Stimulated activated CD8-positive, alpha-beta memory T cell treated with anti-CD3 and anti-CD28 coated beads, Interleukin-15, amount 100 ng/mL, for 48 hours (primary cell): Measurements from ENCODE around the gene CEL.
"Not testable (repeated sequence)": the region's sequence is repeated elsewhere in the genome, so short reads cannot be mapped to it uniquely, and the experiment has no call there.

Experiments used
- DNase-seq, 2 donors: peaks; one replicate each; pipeline ENCODE4 v3.0.0-alpha.2; 2020; ENCODE audit warnings: low read depth in 2 of 2

CEL gene

DNA sequence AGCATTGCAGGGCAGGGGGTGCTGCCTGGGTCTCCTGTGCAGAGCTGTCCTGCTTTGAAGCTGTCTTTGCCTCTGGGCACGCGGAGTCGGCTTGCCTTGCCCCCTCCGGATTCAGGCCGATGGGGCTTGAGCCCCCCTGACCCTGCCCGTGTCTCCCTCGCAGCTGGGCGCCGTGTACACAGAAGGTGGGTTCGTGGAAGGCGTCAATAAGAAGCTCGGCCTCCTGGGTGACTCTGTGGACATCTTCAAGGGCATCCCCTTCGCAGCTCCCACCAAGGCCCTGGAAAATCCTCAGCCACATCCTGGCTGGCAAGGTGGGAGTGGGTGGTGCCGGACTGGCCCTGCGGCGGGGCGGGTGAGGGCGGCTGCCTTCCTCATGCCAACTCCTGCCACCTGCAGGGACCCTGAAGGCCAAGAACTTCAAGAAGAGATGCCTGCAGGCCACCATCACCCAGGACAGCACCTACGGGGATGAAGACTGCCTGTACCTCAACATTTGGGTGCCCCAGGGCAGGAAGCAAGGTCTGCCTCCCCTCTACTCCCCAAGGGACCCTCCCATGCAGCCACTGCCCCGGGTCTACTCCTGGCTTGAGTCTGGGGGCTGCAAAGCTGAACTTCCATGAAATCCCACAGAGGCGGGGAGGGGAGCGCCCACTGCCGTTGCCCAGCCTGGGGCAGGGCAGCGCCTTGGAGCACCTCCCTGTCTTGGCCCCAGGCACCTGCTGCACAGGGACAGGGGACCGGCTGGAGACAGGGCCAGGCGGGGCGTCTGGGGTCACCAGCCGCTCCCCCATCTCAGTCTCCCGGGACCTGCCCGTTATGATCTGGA is 2.7 kb downstream of the CEL start:
- no peak for DNase-seq

DNA sequence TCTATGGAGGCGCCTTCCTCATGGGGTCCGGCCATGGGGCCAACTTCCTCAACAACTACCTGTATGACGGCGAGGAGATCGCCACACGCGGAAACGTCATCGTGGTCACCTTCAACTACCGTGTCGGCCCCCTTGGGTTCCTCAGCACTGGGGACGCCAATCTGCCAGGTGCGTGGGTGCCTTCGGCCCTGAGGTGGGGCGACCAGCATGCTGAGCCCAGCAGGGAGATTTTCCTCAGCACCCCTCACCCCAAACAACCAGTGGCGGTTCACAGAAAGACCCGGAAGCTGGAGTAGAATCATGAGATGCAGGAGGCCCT is 3.2 kb downstream of the CEL start:
- no peak for DNase-seq

DNA sequence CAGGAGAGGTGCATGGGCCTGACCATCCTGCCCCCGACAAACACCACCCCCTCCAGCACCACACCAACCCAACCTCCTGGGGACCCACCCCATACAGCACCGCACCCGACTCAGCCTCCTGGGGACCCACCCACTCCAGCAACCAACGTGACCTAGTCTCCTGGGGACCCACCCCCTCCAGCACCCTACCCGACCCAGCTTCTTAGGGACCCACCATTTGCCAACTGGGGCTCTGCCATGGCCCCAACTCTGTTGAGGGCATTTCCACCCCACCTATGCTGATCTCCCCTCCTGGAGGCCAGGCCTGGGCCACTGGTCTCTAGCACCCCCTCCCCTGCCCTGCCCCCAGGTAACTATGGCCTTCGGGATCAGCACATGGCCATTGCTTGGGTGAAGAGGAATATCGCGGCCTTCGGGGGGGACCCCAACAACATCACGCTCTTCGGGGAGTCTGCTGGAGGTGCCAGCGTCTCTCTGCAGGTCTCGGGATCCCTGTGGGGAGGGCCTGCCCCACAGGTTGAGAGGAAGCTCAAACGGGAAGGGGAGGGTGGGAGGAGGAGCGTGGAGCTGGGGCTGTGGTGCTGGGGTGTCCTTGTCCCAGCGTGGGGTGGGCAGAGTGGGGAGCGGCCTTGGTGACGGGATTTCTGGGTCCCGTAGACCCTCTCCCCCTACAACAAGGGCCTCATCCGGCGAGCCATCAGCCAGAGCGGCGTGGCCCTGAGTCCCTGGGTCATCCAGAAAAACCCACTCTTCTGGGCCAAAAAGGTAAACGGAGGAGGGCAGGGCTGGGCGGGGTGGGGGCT is 4.6 kb downstream of the CEL start:
- DNase-seq, result no peak

DNA sequence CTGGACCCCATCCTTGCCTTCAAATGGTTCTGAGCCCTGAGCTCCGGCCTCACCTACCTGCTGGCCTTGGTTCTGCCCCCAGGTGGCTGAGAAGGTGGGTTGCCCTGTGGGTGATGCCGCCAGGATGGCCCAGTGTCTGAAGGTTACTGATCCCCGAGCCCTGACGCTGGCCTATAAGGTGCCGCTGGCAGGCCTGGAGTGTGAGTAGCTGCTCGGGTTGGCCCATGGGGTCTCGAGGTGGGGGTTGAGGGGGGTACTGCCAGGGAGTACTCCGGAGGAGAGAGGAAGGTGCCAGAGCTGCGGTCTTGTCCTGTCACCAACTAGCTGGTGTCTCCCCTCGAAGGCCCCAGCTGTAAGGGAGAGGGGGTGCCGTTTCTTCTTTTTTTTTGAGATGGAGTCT is 5.2 kb downstream of the CEL start:
- no peak for DNase-seq

DNA sequence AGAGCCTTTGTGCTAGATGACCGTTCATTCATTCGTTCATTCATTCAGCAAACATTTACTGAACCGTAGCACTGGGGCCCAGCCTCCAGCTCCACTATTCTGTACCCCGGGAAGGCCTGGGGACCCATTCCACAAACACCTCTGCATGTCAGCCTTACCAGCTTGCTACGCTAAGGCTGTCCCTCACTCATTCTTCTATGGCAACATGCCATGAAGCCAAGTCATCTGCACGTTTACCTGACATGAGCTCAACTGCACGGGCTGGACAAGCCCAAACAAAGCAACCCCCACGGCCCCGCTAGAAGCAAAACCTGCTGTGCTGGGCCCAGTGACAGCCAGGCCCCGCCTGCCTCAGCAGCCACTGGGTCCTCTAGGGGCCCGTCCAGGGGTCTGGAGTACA is 6.0 kb downstream of the CEL start:
- no peak for DNase-seq

DNA sequence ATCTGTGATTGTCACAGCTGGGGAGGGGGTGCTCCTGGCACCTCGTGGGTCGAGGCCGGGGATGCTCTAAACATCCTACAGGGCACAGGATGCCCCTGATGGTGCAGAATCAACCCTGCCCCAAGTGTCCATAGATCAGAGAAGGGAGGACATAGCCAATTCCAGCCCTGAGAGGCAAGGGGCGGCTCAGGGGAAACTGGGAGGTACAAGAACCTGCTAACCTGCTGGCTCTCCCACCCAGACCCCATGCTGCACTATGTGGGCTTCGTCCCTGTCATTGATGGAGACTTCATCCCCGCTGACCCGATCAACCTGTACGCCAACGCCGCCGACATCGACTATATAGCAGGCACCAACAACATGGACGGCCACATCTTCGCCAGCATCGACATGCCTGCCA is 6.7 kb downstream of the CEL start:
- DNase-seq, result not testable (repeated sequence)

DNA sequence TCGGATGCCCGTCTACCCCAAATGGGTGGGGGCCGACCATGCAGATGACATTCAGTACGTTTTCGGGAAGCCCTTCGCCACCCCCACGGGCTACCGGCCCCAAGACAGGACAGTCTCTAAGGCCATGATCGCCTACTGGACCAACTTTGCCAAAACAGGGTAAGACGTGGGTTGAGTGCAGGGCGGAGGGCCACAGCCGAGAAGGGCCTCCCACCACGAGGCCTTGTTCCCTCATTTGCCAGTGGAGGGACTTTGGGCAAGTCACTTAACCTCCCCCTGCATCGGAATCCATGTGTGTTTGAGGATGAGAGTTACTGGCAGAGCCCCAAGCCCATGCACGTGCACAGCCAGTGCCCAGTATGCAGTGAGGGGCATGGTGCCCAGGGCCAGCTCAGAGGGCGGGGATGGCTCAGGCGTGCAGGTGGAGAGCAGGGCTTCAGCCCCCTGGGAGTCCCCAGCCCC is 8.8 kb downstream of the CEL start:
- DNase-seq, result not testable (repeated sequence)

DNA sequence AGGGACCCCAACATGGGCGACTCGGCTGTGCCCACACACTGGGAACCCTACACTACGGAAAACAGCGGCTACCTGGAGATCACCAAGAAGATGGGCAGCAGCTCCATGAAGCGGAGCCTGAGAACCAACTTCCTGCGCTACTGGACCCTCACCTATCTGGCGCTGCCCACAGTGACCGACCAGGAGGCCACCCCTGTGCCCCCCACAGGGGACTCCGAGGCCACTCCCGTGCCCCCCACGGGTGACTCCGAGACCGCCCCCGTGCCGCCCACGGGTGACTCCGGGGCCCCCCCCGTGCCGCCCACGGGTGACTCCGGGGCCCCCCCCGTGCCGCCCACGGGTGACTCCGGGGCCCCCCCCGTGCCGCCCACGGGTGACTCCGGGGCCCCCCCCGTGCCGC is 9.2 kb downstream of the CEL start:
- DNase-seq, result not testable (repeated sequence)

DNA sequence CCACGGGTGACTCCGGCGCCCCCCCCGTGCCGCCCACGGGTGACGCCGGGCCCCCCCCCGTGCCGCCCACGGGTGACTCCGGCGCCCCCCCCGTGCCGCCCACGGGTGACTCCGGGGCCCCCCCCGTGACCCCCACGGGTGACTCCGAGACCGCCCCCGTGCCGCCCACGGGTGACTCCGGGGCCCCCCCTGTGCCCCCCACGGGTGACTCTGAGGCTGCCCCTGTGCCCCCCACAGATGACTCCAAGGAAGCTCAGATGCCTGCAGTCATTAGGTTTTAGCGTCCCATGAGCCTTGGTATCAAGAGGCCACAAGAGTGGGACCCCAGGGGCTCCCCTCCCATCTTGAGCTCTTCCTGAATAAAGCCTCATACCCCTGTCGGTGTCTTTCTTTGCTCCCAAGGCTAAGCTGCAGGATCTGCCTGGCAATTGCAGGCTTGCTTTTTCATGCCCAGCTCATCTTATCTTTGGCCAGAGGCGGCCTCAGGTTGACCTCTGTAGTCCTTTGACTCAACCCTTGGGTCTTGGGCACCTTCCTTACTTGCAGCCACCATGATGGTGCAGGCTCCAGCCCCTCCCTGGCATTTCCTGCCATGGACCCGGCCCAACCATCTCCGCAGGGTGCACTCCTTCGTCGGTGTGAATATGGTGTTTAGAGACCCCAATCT is 9.8 kb downstream of the CEL start:
- no peak for DNase-seq

DNA sequence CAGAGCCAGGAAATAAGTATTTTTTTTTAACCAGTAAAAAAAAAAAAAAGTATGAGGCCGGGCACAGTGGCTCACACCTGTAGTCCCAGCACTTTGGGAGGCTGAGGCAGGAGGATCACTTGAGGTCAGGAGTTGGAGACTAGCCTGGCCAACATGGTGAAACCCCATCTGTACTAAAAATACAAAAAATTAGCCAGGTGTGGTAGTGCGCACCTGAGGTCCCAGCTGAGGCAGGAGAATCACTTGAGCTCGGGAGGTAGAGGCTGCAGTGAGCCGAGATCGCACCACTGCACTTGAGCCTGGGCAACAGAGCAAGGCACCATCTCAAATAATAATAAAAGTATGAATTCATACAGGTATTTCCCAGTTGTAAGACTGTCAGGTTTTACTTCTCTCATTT is 10.4 kb downstream of the CEL start:
- not testable (repeated sequence) for DNase-seq

DNA sequence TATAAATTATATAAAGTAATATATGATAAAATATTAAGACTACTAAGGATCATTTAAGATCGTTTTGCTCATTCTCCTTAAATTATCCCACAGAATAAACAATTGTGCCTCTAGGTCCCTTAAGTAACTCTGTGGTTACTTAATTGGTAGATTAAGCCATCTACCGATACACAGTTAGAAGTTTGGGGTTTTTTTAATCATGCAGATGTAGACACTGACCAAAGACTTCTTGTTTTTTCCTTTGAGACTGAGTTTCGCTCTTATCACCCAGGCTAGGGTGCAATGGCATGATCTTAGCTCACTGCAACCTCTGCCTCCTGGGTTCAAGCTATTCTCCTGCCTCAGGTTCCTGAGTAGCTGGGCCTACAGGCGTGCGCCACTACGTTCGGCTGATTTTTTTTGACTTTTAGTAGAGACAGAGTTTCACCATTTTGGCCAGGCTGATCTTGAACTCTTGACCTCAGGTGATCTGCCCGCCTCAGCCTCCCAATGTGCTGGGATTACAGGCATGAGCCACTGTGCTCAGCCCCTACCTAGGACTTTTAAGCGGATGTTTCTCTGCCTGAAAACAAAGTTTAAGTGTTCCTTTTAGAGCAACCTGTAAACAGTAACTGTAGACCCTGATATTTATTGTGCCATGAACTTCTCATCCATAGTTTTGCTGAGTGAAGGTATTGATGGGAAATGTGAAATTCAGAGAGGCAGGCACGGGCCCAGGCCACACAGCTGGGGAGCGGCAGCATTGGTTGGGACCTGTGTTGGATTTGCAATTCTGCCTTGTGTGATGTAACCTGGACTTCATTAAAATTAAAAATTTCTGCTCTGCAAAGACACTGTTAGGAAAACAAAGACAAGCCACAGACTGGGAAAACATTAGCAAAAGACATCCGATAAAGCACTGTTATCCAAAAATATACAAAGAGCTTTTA is 11.6 kb downstream of the CEL start:
- DNase-seq, result no peak

DNA sequence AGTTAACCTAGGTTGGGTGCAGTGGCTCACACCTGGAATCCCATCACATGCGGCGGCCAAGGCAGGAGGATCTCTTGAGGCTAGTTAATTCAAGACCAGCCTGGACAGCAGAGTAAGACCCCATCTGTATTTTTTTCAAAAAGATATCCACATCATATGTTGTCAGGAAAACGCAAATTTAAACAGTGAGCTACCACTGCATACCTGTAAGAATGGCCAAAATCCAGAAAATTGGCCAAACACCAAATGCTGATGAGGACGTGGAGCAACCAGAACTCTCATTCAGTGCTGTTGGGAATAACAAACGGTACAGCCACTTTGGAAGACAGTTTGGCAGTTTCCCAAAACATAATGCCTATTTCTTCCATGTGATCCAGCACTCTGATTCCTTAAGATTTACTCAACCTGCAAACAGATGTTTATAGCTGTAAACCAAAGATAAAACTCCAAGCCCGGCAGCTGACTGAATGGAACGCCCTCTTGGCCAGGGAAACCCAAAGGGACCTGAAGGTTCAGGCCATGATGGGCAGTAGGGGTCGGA is 12.4 kb downstream of the CEL start:
- DNase-seq, result no peak

DNA sequence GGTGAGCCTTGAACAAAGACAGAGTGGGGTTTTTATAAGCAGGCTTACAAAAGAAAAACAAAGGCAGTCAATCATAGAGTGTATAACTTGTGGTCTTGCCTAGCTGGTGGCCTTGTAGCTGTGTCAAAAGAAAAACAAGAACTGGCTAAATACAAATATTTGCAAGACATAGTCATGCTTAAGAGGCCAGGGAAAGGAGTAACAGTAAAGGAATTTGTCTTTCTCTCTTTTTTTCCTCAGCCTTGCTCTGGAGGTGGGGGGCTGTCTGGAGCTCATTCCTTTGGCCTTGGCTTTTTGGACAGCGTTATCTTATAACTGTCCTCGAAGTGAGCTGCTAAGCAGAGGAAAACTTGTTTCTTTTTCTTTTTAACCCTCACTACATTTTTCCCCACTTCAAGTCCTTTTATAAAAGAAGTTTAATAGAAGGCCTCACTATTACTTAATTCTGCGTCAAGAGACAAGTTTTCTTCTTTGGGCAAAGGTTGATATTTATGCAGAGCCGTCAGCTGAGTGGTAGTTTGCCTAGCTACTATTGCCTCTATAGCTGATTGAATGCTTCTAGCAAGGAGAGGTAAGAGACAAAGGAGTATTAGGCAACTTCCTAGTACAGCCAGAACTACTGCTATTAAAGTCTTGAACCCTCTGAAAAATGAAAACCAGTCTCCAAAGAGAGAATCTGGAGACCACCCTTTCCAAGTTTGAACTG is 14.3 kb downstream of the CEL start:
- no peak for DNase-seq

DNA sequence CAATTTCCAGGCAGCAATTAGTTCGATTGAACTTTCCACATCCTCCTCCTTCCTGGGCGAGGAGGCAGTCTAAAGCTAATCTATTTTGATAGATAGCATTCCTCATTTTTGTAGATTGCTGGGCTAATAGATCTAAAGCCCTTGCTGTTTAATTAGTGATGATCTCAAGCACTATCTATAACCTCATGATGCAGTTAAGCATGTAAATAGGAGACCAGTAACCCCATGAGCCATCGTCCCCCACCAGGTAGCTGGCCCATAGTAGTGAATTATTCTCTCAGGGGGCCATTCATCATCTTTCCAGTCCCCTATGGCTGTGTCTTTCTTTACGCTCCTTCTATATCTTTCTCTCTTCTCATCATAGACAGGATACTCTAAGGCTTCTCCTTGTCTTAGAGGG is 14.9 kb downstream of the CEL start:
- DNase-seq, result no peak

DNA sequence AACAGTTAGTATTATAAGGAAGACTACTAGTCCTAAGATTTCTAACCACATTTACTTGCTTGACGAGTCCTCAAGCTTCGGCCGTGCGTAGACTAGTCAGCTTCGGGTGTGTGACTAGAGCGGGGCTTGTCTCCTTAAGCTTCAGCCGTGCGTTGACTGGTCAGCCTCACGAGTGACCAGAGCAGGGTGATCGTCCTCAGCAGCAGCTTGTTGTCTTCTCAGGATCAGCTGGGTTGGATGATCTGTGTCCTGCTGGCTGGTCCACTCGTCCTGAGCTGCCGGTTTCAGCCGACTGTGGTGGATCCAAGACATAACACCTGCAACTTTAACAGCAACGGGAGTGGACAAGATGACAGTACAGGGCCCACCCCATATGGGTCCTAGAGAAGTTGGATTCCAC is 16.7 kb downstream of the CEL start:
- DNase-seq, result no peak

DNA sequence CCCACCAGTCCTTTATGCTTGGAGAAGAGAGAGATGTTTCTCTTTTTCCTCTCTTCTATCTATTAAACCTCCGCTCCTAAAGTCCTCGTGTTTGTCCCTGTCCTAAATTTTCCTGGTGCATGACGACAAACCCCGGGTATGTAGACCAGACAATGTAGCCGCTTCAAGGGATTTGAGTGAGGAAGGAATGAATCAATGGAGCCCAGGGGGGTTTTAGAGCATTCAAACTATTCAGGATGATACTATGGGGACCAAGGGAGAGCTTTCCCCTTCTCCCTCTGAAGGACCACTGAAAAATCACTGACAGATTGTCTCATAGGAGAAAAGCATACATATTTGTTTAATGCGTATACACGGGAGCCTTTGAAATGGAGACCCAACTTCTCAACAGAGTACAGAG is 18.4 kb downstream of the CEL start:
- DNase-seq, result no peak

DNA sequence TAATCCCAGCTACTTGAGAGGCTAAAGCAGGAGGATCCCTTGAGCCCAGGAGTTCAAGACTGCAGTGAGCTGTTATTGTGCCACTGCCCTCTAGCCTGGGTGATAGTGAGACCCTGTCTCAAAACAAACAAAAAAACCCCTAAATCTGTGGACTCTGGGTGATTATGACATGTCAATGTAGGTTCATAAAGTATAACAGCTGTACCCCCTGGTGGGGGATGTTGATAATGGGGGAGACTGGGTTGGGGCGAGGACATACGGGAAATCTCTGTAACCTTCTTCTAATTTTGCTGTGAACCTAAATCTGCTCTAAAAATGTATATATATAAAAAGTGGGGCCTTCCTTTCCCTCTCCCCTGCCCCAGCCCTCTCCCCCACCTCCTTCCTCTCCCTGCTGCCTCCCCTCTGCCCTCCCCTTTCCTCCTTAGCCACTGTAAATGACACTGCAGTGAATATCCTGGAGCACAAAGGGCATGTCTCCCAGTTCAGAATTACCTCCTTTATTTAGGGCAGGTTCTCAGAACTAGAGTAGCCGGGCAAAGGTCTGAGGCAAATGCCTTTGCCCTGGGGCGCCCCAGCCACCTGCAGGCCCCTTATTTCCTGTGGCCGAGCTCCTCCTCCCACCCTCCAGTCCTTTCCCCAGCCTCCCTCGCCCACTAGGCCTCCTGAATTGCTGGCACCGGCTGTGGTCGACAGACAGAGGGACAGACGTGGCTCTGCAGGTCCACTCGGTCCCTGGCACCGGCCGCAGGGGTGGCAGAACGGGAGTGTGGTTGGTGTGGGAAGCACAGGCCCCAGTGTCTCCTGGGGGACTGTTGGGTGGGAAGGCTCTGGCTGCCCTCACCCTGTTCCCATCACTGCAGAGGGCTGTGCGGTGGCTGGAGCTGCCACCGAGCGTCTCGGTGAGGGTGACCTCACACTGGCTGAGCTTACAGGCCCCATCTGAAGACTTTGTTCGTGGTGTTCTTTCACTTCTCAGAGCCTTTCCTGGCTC is 19.3 kb downstream of the CEL start:
- DNase-seq, result not testable (repeated sequence)

DNA sequence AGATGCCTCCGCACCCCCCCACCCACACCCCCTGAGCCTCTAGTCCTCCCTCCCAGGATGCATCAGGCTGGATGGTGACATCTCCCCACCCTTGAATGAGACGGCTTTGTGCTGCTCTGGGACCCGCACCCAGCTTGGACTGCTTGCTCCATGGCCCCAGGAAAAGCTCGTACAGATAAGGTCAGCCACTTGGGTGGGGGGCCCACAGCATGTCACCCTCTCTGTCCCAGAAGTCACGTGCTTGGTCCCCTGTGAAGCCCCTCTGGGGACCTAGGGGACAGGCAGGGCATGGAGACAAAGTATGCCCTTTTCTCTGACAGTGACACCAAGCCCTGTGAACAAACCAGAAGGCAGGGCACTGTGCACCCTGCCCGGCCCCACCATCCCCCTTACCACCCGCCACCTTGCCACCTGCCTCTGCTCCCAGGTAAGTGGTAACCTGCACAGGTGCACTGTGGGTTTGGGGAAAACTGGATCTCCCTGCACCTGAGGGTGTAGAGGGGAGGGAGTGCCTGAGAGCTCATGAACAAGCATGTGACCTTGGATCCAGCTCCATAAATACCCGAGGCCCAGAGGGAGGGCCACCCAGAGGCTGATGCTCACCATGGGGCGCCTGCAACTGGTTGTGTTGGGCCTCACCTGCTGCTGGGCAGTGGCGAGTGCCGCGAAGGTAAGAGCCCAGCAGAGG is 20.3 kb downstream of the CEL start:
- not testable (repeated sequence) for DNase-seq

DNA sequence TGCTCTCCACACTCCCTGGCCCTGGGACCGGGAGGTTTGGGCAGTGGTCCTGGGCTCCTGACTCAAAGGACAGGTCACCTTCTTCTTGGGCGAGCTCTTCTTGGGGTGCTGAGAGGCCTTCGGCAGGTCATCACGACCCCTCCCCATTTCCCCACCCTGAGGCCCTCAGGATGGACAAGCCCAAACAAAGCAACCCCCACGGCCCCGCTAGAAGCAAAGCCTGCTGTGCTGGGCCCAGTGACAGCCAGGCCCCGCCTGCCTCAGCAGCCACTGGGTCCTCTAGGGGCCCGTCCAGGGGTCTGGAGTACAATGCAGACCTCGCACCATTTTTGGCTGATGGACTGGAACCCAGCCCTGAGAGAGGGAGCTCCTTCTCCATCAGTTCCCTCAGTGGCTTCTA is 21.9 kb downstream of the CEL start:
- DNase-seq, result not testable (repeated sequence)
